Fibroblast of villous mesenchyme (primary cell): ENCODE measurements around the gene SEPTIN5. TPM values are rescaled to one million over a fixed set of nuclear protein-coding genes. Genes with fewer than 3 reads are reported as not detected.
"Not testable (repeated sequence)": the region's sequence is repeated elsewhere in the genome, so short reads cannot be mapped to it uniquely, and the experiment has no call there.

ENCODE experiments used
- DNase-seq: peaks from one replicate; pipeline ENCODE4 v3.0.0-alpha.2; 2010; ENCODE audit warnings: low read depth
- H3K4me3 ChIP-seq: 2 replicates; pipeline ENCODE4 v1.5.1; 2011; ENCODE audit warnings: low read depth, mild to moderate bottlenecking, low read length
- total RNA-seq: library from RNA; depleted of rRNA; stranded (reverse); fragments of >200 nt; gene quantifications from 2 replicates; pipeline ENCODE4 v1.2.3, GENCODE V29; 2012
- TF ChIP-seq, protein P1 (sequence below): IDR thresholded peaks from 2 replicates; pipeline ENCODE4 v1.5.1; 2012; ENCODE audit warnings: low read depth, mild to moderate bottlenecking, low read length; ENCODE audit not compliant: insufficient read depth

The SEPTIN5 gene
- total RNA-seq, 1 donor, result 10.4 TPM

DNA sequence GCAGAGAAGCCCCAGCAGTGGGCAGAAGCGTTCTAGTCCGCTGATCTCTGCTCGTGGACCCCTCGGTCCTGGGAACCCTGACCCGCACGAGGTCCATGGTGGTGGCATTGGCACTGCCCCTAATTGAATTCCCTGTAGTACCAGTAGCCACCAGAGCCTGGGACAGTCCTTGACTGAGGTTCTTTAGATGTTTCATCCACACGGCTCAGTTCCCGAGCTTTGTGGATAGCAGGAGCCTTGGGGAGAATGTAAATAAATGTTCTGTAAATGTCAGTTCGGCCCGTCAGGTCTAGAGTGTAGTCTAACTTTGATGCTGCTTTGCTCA is 39.4 kb upstream of the SEPTIN5 start:
- no peak for DNase-seq
- no peak overlapping the region for H3K4me3 ChIP-seq
- TF ChIP-seq, protein P1, sequence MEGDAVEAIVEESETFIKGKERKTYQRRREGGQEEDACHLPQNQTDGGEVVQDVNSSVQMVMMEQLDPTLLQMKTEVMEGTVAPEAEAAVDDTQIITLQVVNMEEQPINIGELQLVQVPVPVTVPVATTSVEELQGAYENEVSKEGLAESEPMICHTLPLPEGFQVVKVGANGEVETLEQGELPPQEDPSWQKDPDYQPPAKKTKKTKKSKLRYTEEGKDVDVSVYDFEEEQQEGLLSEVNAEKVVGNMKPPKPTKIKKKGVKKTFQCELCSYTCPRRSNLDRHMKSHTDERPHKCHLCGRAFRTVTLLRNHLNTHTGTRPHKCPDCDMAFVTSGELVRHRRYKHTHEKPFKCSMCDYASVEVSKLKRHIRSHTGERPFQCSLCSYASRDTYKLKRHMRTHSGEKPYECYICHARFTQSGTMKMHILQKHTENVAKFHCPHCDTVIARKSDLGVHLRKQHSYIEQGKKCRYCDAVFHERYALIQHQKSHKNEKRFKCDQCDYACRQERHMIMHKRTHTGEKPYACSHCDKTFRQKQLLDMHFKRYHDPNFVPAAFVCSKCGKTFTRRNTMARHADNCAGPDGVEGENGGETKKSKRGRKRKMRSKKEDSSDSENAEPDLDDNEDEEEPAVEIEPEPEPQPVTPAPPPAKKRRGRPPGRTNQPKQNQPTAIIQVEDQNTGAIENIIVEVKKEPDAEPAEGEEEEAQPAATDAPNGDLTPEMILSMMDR, result no peak

- TF ChIP-seq, protein P1, result no peak
- DNase-seq, result no peak
Observed at GRCh38 chr22:19675428-19675827, 38.9 kb upstream of the SEPTIN5 start.

GRCh38 chr22:19676437-19676836 is 37.9 kb upstream of the SEPTIN5 start:
- H3K4me3 ChIP-seq, DNase-seq: not testable (repeated sequence)

More at GRCh38 chr22:19675428-19675827, 38.9 kb upstream of the SEPTIN5 start:
- no peak overlapping the region for H3K4me3 ChIP-seq

DNA sequence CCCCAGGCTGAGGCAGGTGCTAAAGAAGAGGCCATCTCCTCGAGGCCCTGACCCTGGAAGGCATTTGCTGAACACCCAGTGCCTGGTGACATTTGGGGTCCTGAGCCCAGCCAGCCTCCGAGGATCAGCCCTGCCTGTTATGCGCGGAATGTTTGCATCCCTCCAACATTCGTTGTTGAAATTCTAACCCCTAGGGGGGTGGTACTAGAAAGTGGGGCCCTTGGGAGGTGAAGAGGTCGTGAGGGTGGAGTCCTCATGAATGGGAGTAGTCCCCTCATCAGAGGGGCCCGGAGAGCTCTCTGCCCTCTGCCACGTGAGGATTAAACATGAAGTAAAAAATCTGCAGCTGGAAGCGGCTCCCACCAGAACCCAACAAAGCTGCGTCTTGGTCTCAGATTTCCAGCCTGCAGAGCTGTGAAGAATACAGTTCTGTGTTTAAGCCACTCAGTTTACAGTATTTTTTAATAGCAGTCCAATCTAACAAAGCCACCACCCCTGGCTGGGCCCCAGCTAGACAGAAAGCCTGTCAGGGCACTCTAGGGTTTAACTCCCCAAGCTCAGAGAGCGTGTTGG is 35.3 kb upstream of the SEPTIN5 start:
- DNase-seq, result no peak
- H3K4me3 ChIP-seq, result no peak overlapping the region
- TF ChIP-seq, protein P1, result no peak

GRCh38 chr22:19679522-19680101 is 34.7 kb upstream of the SEPTIN5 start:
- TF ChIP-seq, protein P1, result peak; percentile 86
- H3K4me3 ChIP-seq, result no peak overlapping the region
- peak; percentile 18 for DNase-seq

DNA sequence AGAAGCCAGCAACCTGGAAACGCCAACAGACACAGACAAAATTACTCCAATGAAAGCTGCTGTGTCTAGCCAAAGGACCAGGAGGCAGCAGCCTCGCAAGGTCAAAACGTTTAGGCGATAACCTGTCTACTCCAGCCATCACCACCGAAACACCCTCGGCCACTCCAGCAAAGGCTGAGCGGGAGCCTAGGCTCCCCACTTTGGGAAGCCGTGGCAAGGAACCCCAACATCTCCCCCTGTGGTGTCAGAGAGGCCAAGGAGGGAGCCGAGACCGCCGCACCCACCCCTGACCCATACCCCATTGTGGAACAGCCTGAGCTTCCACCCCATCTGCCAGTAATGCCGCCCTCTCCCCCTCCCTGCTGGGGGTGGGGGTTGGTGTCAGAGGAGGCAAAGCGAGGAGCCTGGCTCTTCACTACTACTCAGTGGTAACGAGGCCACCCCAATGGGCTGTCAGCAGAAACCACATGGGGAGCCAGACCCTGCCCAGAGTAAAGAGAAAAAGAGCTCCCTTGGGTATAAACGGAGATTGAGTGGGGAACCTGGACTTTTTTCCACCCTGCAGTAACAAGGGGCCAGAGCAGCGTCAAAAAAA is 33.9 kb upstream of the SEPTIN5 start:
- TF ChIP-seq, protein P1, result no peak
- H3K4me3 ChIP-seq, result no peak overlapping the region
- DNase-seq, result no peak

- no peak overlapping the region for H3K4me3 ChIP-seq
- no peak for DNase-seq
- TF ChIP-seq, protein P1, result no peak
Observed at GRCh38 chr22:19680911-19681862, 33.1 kb upstream of the SEPTIN5 start.
